ENCODE measurements around the gene KIAA1755.

Gene KIAA1755

DNA sequence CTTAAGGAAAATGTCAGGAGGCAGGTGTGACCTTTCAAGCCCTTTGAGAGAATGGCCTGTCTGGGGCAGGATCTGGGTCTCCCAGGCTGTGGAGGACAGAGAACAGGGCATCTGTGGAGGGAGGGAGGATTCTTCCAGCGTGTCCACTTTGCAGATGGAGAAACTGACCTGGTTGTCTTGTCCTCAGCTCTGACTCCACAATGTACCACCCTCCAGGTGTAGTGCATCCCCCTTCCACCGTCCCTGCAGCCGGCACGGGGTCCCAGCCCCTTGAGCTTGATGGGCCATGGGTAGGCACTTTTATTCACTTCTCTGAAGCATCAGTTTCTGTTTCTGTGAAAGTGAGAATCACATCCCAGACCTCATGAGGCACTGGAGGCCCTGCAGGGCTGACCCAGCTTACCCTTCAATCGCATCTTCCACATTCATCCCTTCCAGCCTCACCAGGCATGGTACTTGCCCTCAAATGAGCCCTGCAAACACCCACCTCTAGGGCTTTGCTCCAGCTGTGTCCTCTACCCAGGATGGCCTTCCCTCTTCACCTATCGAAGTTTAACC, 90.8 kb downstream of the KIAA1755 start:
- no peaks in the 10 kb centered on the region; the same call in 1 of the 2 replicates for H3K4me1 ChIP-seq (ENCODE audit: control insufficient read depth, low read length)
- H3K4me2 ChIP-seq (ENCODE audit: low read length): no peak overlapping the region
- 0 out of 2 replicates have a peak, but pooled peaks cover 5% of the 10 kb centered on the region for H3K27me3 ChIP-seq (ENCODE audit: control insufficient read depth, low read length)
- no peaks in the 10 kb centered on the region for H3K36me3 ChIP-seq (ENCODE audit: control insufficient read depth, low read length)
- H3K9me2 ChIP-seq (replicated peaks; ENCODE audit: control insufficient read depth, low read length): no peaks in the 10 kb centered on the region
- H3K4me3 ChIP-seq (ENCODE audit: low read length): no peak overlapping the region
- H3K9me3 ChIP-seq (ENCODE audit: control insufficient read depth, insufficient read depth, low read length): no peaks in the 10 kb centered on the region
- H3K79me2 ChIP-seq (ENCODE audit: control insufficient read depth, low read length): no peaks in the 10 kb centered on the region
- TF ChIP-seq EZH2phosphoT487 (IDR thresholded peaks at IDR 0.05; ENCODE audit: borderline replicate concordance, low read length): no peak
- TF ChIP-seq, protein P1, sequence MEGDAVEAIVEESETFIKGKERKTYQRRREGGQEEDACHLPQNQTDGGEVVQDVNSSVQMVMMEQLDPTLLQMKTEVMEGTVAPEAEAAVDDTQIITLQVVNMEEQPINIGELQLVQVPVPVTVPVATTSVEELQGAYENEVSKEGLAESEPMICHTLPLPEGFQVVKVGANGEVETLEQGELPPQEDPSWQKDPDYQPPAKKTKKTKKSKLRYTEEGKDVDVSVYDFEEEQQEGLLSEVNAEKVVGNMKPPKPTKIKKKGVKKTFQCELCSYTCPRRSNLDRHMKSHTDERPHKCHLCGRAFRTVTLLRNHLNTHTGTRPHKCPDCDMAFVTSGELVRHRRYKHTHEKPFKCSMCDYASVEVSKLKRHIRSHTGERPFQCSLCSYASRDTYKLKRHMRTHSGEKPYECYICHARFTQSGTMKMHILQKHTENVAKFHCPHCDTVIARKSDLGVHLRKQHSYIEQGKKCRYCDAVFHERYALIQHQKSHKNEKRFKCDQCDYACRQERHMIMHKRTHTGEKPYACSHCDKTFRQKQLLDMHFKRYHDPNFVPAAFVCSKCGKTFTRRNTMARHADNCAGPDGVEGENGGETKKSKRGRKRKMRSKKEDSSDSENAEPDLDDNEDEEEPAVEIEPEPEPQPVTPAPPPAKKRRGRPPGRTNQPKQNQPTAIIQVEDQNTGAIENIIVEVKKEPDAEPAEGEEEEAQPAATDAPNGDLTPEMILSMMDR (IDR thresholded peaks at IDR 0.05; ENCODE audit: low read depth, low read length, poor library complexity, severe bottlenecking): no peak
- no peak overlapping the region for H3K27ac ChIP-seq (ENCODE audit: low read depth, low read length)
- no peaks in the 10 kb centered on the region for H3F3A ChIP-seq (ENCODE audit: control insufficient read depth, insufficient read depth)
- no peaks in the 10 kb centered on the region for H4K20me1 ChIP-seq (ENCODE audit: control insufficient read depth, insufficient read depth, low read depth, low read length)

DNA sequence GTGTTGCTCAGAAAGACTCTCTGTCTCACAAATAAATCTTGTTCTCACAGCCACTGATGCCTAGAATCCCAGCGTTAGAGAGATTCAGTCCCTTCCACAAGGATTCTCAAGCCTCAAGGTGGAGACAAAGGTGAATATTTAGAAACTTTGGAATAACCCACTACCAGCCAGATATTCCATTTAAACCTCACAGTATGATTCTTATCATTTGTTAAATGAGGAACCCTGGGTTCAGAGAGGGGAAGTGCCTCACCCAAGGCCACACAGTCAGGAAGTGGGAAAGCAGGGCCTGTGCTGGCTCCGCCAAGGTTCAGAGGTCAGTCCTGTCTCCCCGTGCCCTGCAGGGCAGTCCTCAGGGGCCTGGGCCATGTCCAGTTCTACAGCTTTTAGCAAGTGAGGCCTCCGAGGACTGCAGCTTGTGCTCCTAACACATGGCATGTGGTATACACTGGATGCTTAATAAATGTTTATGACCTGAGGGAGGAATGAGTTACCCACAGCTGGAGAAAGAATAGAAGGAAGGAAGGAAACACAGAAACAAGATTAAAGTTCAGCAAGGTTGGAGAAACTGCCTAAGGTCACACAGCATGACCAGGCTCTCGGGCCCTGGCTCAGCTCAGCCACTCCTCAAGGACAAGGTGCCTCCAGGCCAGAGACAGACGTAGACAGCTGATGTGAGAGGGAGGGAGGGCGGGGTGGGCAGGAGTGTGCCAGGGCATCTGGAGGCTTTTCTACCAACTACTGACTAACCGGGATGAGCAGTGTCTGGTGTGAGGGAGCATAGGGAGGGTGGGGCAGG, 91.5 kb downstream of the KIAA1755 start:
- Histone ChIP-seq H3K9me3 (ENCODE audit: control insufficient read depth, insufficient read depth, low read length) (no peaks in the 10 kb centered on the region), H3K27me3 (ENCODE audit: control insufficient read depth, low read length) (0 out of 2 replicates have a peak, but pooled peaks cover 5% of the 10 kb centered on the region), H3K27ac (ENCODE audit: low read depth, low read length) (no peak overlapping the region), H3K9me2 (replicated peaks; ENCODE audit: control insufficient read depth, low read length) (no peaks in the 10 kb centered on the region), H3K4me3 (ENCODE audit: low read length) (no peak overlapping the region), H3K36me3 (ENCODE audit: control insufficient read depth, low read length) (no peaks in the 10 kb centered on the region), H3K4me2 (ENCODE audit: low read length) (no peak overlapping the region), H3K79me2 (ENCODE audit: control insufficient read depth, low read length) (no peaks in the 10 kb centered on the region), H3K4me1 (ENCODE audit: control insufficient read depth, low read length) (no peaks in the 10 kb centered on the region; the same call in 1 of the 2 replicates), H4K20me1 (ENCODE audit: control insufficient read depth, insufficient read depth, low read depth, low read length) (no peaks in the 10 kb centered on the region), H3F3A (ENCODE audit: control insufficient read depth, insufficient read depth) (no peaks in the 10 kb centered on the region)
- TF ChIP-seq, protein P1 (IDR thresholded peaks at IDR 0.05; ENCODE audit: low read depth, low read length, poor library complexity, severe bottlenecking): no peak
- no peak for TF ChIP-seq EZH2phosphoT487 (IDR thresholded peaks at IDR 0.05; ENCODE audit: borderline replicate concordance, low read length)

DNA sequence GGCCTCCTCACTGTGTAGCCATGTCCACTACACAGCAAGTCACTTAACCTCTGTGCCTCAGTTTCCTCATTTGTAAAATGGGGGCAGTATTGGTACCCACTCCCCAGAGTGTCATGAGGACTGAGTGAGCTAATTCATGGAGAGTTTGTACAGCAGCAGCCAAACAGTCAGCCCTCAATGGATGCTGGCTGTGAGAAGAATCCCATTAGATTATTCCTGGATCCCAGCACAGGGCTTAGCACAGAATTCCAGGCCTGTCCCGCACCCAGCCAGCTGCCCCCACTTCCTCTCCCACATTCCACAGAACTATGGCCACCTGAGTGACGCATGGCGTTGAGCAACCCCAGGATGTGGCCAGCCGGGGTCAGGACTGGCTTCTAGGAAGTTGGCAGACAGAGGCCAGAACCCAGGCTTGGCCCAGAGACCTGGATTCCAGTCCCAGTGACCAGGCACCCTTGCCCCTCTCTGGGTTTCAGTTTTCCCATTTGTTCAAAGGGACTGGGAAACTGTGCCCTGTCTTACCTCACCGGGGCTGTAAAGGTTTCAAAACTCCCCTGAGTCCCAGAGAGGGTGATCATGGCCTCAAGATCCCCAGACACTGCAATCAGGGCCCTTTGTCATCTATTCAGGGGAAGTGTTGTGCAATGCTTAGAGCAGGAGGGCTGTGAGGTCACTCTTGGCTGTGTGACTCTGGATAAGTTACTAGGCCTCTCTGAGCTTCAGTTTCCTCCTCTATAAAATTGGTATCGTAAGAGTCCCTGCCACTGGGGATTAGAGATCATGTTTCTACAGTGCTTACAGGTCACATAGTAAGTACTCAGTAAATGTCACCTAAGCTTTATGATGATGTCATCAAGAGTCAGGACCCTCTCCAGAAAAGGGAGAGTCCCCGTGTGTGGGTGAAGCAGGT, 92.4 kb downstream of the KIAA1755 start:
- Histone ChIP-seq H3K36me3 (ENCODE audit: control insufficient read depth, low read length) (no peaks in the 10 kb centered on the region), H3K4me3 (ENCODE audit: low read length) (no peak overlapping the region), H4K20me1 (ENCODE audit: control insufficient read depth, insufficient read depth, low read depth, low read length) (no peaks in the 10 kb centered on the region), H3K79me2 (ENCODE audit: control insufficient read depth, low read length) (no peaks in the 10 kb centered on the region), H3K4me1 (ENCODE audit: control insufficient read depth, low read length) (no peaks in the 10 kb centered on the region; the same call in 1 of the 2 replicates), H3F3A (ENCODE audit: control insufficient read depth, insufficient read depth) (no peaks in the 10 kb centered on the region), H3K27ac (ENCODE audit: low read depth, low read length) (no peak overlapping the region), H3K4me2 (ENCODE audit: low read length) (no peak overlapping the region), H3K9me2 (replicated peaks; ENCODE audit: control insufficient read depth, low read length) (no peaks in the 10 kb centered on the region), H3K9me3 (ENCODE audit: control insufficient read depth, insufficient read depth, low read length) (no peaks in the 10 kb centered on the region), H3K27me3 (ENCODE audit: control insufficient read depth, low read length) (0 out of 2 replicates have a peak, but pooled peaks cover 5% of the 10 kb centered on the region)
- TF ChIP-seq, protein P1 (IDR thresholded peaks at IDR 0.05; ENCODE audit: low read depth, low read length, poor library complexity, severe bottlenecking): no peak
- no peak for TF ChIP-seq EZH2phosphoT487 (IDR thresholded peaks at IDR 0.05; ENCODE audit: borderline replicate concordance, low read length)

Data from DOHH2 (cell line).